Hepatocyte (in vitro differentiated cells): ENCODE results near the gene FLOT1. TPM values are rescaled to one million over a fixed set of nuclear protein-coding genes. Genes with fewer than 3 reads are reported as not detected.

Experiments used
- DNase-seq: peaks from one replicate; pipeline ENCODE4 v3.0.0-alpha.2; 2016; ENCODE audit warnings: low spot score
- H2AFZ ChIP-seq: fragments of 200-600 bp; sonication (generic); 2 replicates; pipeline ENCODE4 v1.6.0; 2016; ENCODE audit warnings: antibody characterized with exemption, mild to moderate bottlenecking
- H3K27ac ChIP-seq: fragments of 200-600 bp; sonication (generic); 2 replicates; pipeline ENCODE4 v1.5.1; 2016; ENCODE audit warnings: mild to moderate bottlenecking
- H3K27me3 ChIP-seq: fragments of 200-600 bp; sonication (generic); 2 replicates; pipeline ENCODE4 v1.6.1; 2016
- H3K36me3 ChIP-seq: fragments of 200-600 bp; sonication (generic); replicated peaks from 2 replicates; pipeline ENCODE4 v1.5.1; 2016; ENCODE audit warnings: low read depth; ENCODE audit not compliant: insufficient read depth
- H3K4me1 ChIP-seq: fragments of 200-600 bp; sonication (generic); 2 replicates; pipeline ENCODE4 v1.5.1; 2016; ENCODE audit warnings: mild to moderate bottlenecking, moderate library complexity; ENCODE audit not compliant: insufficient read depth
- H3K4me2 ChIP-seq: fragments of 200-600 bp; sonication (generic); 2 replicates; pipeline ENCODE4 v1.6.0; 2016
- H3K4me3 ChIP-seq: fragments of 200-600 bp; sonication (generic); 2 replicates; pipeline ENCODE4 v1.5.1; 2016; ENCODE audit warnings: mild to moderate bottlenecking
- H3K79me2 ChIP-seq: fragments of 200-600 bp; sonication (generic); 2 replicates; pipeline ENCODE4 v1.6.0; 2017; ENCODE audit warnings: mild to moderate bottlenecking
- H3K9me2 ChIP-seq: fragments of 200-600 bp; sonication (generic); replicated peaks from 2 replicates; pipeline ENCODE4 v1.6.0; 2017; ENCODE audit warnings: mild to moderate bottlenecking; ENCODE audit not compliant: insufficient read depth
- H3K9me3 ChIP-seq: fragments of 200-600 bp; sonication (generic); 2 replicates; pipeline ENCODE4 v1.5.1; 2016; ENCODE audit warnings: low read depth, mild to moderate bottlenecking
- H4K20me1 ChIP-seq: fragments of 200-600 bp; sonication (generic); 2 replicates; pipeline ENCODE4 v1.6.0; 2016; ENCODE audit warnings: mild to moderate bottlenecking; ENCODE audit not compliant: insufficient read depth, poor library complexity, severe bottlenecking
- EZH2 ChIP-seq: fragments of 200-600 bp; sonication (generic); IDR thresholded peaks from 2 replicates; pipeline ENCODE4 v1.6.1; 2016; ENCODE audit warnings: antibody characterized with exemption, mild to moderate bottlenecking, borderline replicate concordance
- EZH2phosphoT487 ChIP-seq: fragments of 200-600 bp; sonication (generic); IDR thresholded peaks from one replicate; pipeline ENCODE4 v1.6.1; 2018; ENCODE audit warnings: antibody characterized with exemption, mild to moderate bottlenecking, low read depth, moderate library complexity; ENCODE audit not compliant: unreplicated experiment, severe bottlenecking
- WGBS: methylation state at CpG from one replicate; pipeline ENCODE4 v1.1.6; 2016; ENCODE audit warnings: low lambda C conversion rate; ENCODE audit errors: missing lambda C conversion rate; 5-methylcytosine and 5-hydroxymethylcytosine counted together
- polyA plus RNA-seq: library from polyadenylated mRNA; unstranded; fragments of >200 nt; fragmentation: Nextera tagmentation; extraction: Ambion mirVana; gene quantifications from 2 replicates; pipeline ENCODE4 v1.2.1, GENCODE V29; 2016
- total RNA-seq: library from RNA; depleted of rRNA; stranded (reverse); fragments of >200 nt; gene quantifications from 2 replicates; pipeline ENCODE4 v1.2.3, GENCODE V29; 2014
- TF ChIP-seq, protein P1 (sequence below): fragments of 200-600 bp; sonication (generic); IDR thresholded peaks from 2 replicates; pipeline ENCODE4 v1.5.1; 2016; ENCODE audit warnings: antibody characterized with exemption, mild to moderate bottlenecking; ENCODE audit not compliant: poor library complexity

FLOT1 gene
- total and polyA plus RNA-seq, 2 experiments from 2014 or later, result 93.5 to 144 TPM

DNA sequence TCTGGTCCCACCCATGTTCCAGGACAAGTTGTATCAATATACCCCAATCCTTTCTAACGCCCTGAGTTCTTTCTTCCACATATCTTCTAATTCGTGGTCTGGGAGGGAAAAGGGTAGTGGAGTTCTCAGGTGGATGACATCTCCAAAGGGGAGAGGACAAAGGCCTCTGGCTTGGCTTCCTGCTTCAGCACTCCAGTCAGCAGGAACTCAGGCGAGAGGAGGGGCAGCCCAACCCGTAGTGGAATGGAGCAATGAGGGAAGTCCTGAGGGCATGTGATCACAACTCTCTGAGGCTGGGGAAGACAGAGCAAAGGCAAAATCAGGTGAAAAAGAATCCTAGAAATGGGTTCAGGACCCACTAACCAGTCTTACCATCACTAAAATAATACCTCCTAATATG is 42.1 kb downstream of the FLOT1 start:
- Histone ChIP-seq H4K20me1 (no peaks in the 10 kb centered on the region), H3K79me2 (no peaks in the 10 kb centered on the region), H3K4me1 (peaks cover 4% of the 10 kb centered on the region), H3K27ac (no peak overlapping the region), H3K9me2 (no peaks in the 10 kb centered on the region), H3K27me3 (no peaks in the 10 kb centered on the region), H2AFZ (no peak overlapping the region), H3K4me3 (no peak overlapping the region), H3K9me3 (no peaks in the 10 kb centered on the region), H3K36me3 (no peaks in the 10 kb centered on the region), H3K4me2 (no peak overlapping the region)
- WGBS, result 90% methylated on average over 4 of the region's 4 CpGs
- TF ChIP-seq EZH2, result no peak
- TF ChIP-seq EZH2phosphoT487, result no peak
- TF ChIP-seq, protein P1, sequence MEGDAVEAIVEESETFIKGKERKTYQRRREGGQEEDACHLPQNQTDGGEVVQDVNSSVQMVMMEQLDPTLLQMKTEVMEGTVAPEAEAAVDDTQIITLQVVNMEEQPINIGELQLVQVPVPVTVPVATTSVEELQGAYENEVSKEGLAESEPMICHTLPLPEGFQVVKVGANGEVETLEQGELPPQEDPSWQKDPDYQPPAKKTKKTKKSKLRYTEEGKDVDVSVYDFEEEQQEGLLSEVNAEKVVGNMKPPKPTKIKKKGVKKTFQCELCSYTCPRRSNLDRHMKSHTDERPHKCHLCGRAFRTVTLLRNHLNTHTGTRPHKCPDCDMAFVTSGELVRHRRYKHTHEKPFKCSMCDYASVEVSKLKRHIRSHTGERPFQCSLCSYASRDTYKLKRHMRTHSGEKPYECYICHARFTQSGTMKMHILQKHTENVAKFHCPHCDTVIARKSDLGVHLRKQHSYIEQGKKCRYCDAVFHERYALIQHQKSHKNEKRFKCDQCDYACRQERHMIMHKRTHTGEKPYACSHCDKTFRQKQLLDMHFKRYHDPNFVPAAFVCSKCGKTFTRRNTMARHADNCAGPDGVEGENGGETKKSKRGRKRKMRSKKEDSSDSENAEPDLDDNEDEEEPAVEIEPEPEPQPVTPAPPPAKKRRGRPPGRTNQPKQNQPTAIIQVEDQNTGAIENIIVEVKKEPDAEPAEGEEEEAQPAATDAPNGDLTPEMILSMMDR, result no peak
- DNase-seq, result no peak

DNA sequence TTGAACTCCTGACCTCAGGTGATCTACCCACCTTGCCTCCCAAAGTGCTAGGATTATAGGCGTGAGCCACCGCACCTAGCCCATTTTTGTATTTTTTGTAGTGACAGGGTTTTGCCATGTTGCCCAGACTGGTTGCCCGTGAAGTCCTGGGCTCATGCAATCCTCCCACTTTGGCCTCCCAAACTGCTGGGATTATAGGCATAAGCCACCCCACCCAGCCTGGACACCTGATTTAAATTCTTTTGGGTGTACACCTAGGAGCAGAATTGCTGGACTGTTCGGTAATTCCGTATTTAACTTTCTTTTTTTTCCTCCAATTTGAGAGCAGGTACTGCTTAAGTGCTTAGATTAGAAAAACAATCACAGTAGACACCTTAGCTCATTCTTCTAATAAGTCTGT is 46.1 kb downstream of the FLOT1 start:
- no peaks in the 10 kb centered on the region for H3K9me3 ChIP-seq
- H3K9me2 ChIP-seq, result no peaks in the 10 kb centered on the region
- H3K36me3 ChIP-seq, result no peaks in the 10 kb centered on the region
- no peaks in the 10 kb centered on the region for H3K27me3 ChIP-seq
- H3K27ac ChIP-seq, result no peak overlapping the region
- no peaks in the 10 kb centered on the region for H3K79me2 ChIP-seq
- no peak for DNase-seq
- no peak for TF ChIP-seq EZH2phosphoT487
- TF ChIP-seq EZH2, result no peak
- TF ChIP-seq, protein P1, result no peak
- no peak overlapping the region for H3K4me3 ChIP-seq
- H2AFZ ChIP-seq, result no peak overlapping the region
- H3K4me1 ChIP-seq, result peaks cover 4% of the 10 kb centered on the region
- no peaks in the 10 kb centered on the region for H4K20me1 ChIP-seq
- WGBS, result 95% methylated on average over 5 of the region's 5 CpGs
- no peak overlapping the region for H3K4me2 ChIP-seq

DNA sequence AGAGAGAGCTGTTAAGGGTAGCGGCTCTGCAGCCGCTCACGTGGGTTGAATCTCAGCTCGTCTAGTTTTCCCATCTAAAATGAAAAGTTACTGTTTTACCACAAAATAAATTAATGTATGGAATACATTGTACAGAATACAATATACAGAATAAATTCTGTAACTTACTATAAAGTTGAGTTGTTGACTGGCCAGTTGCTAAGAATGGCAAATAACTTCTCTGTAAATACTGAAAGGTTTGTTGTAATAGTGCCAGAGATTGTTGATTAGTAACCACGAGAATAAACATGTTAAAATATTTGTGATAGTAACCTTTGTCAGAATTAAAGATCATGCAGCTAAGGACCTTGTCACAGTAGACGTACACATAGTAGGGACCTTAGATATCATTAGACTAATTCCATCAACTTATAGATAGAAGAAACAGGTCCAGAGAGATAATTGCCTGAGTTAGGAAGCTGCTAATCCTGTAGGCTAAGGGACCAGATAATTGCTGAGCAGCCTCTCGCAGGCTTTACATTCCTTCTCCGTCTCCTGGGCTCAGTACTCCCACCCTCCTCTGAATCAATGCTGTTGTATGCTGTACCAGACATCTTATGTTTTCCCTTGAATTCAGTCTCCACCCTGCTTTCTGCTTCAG is 51.2 kb downstream of the FLOT1 start:
- no peaks in the 10 kb centered on the region for H4K20me1 ChIP-seq
- peaks cover 14% of the 10 kb centered on the region for H3K4me1 ChIP-seq
- H3K9me2 ChIP-seq, result no peaks in the 10 kb centered on the region
- H2AFZ ChIP-seq, result peak overlapping the region; percentile 57
- H3K36me3 ChIP-seq, result no peaks in the 10 kb centered on the region
- TF ChIP-seq EZH2 (no peak), EZH2phosphoT487 (no peak)
- TF ChIP-seq, protein P1, result no peak
- peak overlapping the region; percentile 13 for H3K4me3 ChIP-seq
- peak overlapping the region; percentile 79 for H3K27ac ChIP-seq
- peak overlapping the region; percentile 77 for H3K4me2 ChIP-seq
- no peaks in the 10 kb centered on the region for H3K9me3 ChIP-seq
- WGBS, result 19% methylated on average over 8 of the region's 8 CpGs
- peaks cover 19% of the 10 kb centered on the region for H3K79me2 ChIP-seq
- no peak for DNase-seq
- H3K27me3 ChIP-seq, result no peaks in the 10 kb centered on the region
